GM18873 (cell line): ENCODE results near the gene MTR.
"Not testable (repeated sequence)": the region's sequence is repeated elsewhere in the genome, so short reads cannot be mapped to it uniquely, and the experiment has no call there.

Source experiments
- ATAC-seq: cut with Tn5 transposase; IDR thresholded peaks from one replicate; pipeline ENCODE4 v1.9.1; 2021; ENCODE audit warnings: mild to moderate bottlenecking, moderate library complexity, moderate number of reproducible peaks; ENCODE audit not compliant: unreplicated experiment, low FRiP score

MTR gene

DNA sequence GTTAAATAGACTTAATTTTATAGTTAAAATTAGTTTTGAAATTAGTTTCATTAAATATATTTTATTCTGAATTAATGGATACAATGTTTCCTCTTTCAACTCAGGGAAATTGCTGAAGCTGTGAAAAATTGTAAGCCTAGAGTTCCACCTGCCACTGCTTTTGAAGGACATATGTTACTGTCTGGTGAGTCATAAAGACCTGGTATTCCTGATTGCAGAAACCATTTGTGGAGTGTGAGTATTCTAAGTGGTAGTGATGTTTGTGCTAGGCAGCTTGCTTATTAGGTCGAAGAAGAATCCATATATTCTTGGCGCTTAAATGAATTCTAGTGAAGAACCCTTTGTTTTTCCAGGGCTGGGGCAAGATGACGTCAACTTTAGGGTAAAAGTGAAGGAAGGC, 34.0 kb downstream of the MTR start:
- ATAC-seq: no peak

DNA sequence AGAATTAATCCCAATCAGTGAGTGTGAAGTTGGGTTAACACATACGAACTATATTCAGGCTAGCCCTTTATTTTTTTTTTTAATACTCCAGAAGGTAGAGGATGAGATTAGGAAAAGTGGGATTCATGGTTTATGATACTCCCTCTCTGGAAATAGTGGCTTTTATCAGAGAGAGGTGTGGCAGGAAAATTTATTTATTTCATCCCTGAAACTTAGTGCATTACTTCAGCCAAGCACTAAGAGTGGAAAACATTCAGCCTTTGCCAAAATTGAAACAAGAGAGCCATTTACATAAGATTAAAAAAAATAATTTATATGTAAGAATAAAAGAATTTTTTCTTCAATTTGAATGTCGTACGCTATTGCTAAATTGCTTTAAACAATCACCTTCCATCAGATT, 35.0 kb downstream of the MTR start:
- ATAC-seq: no peak

DNA sequence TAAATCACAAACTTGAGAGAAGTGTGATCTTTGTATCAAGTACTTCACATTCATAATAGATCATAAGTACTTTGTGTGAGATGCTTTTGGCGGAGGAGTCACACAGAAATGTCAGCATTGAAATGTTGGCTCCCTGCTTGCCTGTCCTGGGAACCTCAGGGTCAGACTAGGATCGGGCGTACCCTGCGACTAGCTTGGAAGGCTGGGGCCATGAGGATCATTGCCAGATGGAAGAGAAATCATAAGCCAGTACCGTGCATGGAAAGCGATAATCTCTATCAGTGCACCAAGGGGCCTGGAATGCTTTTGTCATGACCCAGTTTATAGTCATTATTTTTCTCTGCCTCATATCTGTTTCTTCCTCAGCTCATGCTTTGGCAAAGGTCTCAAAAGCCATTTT, 35.5 kb downstream of the MTR start:
- ATAC-seq: no peak

DNA sequence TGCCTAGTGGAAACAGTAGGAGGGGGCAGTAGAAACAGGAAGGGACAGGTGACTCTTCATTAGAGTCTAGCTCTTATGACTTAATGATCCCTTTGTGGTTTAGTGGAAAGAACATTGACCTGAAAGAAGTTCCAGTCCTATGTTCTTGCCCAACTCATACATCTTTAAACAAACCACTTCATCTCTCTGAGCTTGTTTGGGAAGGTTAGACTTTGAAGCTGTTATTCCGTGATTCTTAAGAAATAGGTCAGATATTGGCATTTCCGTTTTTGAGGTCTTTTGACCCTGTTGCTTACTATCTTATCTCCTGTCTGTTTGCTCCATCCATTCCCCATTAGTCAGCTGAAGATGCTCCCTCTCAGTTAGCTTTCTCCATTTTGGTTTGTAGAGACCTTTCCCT, 38.5 kb downstream of the MTR start:
- no peak for ATAC-seq

DNA sequence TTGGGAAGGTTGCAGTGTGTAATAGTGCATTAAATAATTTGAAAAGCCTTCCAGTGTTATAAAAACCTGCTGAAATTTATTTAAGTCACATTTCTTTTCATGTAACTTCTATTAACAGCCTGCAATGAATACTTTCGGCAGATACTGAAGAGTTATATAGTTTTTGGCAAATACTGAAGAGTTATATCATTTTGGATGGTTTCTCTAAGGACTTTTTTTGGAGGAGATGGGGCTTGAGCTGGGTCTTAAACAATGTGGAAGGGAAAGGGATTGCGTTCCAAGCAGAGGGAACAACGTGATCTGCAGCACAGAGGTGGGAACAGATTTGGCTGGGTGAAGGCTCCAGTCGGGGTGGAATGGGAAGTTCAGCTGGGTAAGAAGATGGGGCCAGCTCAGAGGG, 39.8 kb downstream of the MTR start:
- ATAC-seq: no peak

DNA sequence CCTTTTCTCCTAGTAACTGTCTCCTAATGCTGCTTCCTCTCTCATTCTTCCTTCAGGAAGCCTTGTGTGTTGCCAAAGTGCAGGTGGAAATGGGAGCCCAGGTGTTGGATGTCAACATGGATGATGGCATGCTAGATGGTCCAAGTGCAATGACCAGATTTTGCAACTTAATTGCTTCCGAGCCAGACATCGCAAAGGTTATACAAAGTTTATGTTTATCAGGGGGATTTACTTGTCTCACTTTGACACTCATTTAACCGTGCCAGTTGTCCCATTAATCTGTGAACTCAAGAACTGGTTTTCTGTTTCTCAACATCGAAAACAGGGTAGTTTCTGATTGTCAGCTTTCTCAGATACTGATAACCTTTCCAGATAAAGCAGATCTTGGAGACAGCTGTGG, 40.4 kb downstream of the MTR start:
- no peak for ATAC-seq

DNA sequence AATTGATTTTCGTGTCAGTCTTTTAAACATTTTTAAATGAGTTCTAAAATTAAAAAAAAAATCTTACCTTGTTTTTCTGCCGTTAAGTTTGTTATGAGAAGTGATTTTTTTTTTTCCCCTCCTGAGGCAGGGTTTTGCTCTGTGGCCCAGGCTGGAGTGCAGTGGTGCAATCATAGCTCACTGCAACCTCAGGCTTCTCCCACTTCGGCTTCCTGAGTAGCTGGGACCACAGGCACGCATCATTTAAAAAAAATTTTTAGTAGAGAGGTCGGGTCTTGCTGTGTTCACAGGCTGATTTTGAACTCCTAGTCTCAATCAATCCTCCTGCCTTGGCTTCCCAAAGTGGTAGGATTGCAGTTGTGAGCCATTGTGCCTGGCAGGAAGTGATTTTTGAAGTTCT, 41.1 kb downstream of the MTR start:
- ATAC-seq: no peak

DNA sequence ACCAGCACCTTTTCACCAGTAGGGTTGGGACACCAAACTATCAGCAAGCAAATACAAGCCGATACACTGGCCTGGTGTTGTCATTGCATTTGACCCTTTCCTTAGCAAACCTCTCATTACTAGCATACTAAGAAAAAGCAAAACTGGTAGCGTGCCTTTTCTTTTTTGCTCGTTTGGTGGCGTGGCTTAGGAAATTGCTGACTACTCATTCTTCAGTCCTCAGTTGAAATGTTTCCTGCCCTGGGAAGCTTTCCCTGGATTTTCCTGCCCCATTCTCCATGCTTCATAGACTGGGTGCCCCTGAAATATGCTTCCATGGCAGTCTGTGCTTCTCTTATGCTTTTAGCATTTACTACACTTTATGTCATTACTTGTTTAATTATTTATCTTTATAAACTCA, 42.0 kb downstream of the MTR start:
- no peak for ATAC-seq

DNA sequence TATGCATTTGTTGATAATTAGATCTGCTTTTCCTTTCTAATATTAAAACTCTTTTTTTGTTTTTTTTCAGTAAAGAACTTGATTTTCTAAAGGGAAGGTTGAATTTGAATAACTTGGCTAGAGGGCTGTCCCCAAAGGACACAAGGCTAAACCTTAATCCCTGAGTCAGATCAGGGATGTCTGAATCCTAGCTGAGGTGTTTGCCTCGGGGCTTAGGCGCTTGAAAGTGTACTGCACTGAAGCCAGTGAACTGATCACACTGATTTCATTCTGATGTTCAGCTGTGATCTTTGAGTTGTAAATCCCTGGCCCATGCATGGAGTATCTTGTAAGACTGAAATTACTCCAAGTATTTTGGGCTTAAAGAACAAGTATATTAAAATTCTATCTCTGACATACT, 42.8 kb downstream of the MTR start:
- ATAC-seq: no peak

DNA sequence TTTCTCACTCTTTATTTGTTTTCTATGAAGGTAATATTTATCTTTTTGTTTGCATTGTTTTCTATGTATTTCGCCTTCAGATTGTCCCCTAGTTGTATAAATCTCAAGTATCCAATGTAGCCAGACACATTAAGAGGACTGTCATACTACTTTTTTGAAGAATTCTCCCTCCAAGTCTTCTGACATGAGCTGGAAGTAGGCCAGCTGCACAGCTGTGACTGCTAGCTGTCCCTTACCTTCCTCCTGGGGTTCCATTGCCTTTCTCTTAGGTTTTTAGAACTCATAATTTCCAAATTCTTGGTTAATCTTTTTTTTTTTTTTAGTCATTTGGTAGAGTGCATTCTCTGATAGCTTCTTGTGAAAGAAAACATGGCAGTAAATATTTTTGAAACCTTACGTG, 46.2 kb downstream of the MTR start:
- no peak for ATAC-seq

DNA sequence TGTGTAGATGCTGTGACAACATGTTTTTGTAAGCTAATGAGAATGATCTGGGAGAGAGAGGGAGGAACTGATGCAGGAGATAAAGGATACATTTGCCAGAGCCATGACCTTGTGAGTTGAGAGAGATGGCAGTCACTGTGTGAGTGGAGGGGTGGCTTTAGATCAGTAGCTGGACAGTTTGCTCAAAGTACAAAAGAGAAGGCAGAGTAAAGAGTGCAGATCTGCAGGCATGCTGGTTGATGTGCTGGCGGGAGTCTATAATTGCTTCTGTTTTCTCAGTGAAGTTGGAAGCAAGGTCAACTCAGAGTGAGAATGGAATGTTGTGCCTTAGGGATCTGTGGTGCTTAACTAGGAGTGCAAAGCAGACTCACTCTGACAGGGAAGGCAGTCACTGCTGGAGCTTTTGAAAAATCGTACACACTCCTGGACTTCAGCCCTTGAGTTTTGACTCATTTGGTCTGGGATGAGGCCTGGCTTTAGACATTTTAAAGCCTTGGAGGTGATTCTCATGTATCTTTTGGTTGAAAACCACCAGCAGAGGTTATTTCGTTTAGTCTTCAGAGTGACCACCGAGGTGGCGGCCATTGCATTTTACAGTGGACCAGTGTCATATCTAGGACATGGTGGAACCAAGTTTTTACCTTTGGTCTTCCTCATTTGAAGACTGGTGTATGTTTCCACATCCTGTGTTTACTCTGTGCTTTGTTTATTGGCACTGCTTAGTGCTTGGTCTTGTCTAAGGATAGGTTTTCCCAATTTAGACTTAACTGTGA, 49.6 kb downstream of the MTR start:
- ATAC-seq: no peak

DNA sequence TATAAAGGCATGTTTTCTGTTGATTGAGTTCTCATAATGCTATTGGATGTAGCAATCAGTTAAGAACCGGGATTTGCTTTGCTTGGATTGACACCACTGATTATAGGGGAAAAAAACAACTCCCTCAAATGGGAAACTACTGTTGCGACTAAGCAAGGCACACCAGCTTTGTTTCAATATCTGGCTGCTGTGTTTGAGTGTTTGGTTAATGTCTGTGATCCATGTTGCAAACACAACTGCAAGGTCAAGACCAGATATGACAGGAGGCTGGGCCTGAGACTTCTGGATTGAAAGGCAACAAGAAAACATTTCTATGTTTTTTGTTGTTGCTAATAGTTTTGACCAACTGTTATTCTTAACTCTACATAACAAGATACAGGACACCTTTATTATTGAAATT, 50.7 kb downstream of the MTR start:
- no peak for ATAC-seq

DNA sequence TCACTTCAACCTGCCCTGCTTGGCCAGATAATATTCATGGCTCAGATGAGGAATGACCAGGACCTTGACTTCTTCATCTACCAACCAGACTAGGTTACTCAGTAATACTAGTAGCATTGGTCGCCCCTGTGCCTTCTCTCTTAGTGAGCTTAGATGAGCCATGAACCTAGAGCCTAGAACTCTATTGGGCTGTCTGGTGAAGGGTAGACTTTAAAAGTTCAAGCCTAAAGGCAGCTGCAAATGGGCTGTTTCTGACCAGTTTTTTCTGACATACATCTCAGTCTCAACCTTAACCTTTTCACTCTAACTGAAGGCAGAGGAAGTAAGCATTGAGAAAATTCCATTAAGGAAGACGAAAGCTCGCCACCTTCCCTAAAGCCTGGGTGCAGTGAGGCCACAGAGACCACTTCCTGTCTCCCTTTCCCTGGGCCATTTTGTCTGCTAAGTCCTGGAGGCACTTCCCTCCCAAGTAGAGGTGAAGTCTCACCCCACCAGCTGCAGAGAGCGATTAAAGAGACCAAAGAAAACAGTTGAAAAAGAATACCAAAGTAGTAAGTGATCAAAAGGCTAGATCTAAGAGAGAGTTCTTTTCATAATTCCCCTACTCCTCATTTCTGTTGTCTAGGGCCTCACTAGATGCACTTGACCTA, 53.3 kb downstream of the MTR start:
- no peak for ATAC-seq

DNA sequence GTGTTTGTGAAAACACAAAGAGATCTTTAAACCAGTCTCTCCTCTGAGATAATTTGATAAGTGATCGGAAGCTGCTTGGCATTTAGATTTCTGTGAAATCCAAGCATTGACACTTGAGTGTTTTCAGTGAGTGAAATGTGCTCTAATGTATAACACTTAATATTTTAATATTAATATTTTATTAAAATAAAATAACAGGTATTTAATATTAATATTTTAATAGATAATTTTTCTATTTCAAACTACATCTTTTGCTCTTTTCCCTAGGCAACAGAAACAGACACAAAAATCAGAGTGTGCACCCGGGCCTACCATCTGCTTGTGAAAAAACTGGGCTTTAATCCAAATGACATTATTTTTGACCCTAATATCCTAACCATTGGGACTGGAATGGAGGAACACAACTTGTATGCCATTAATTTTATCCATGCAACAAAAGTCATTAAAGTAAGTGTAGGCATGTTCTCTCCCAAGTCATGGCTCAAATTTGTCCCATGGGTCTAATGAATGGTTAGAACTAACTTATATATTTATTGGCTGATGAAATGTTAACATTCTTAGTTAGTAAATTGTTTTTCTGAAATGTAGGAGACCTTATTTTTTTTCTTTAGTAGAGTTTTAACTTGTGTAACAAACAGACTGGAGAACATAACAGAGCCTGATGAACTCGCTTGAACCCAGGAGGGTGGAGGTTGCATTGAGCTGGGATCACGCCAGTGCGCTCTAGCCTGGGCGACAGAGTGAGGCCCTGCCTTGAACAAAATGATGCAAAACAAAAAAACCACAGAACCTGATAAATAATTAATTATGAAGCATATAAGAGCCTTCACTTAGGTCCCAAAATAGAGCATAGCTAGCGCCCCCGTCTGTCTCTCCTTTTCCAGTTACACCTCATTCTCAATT, 55.2 kb downstream of the MTR start:
- ATAC-seq: no peak

DNA sequence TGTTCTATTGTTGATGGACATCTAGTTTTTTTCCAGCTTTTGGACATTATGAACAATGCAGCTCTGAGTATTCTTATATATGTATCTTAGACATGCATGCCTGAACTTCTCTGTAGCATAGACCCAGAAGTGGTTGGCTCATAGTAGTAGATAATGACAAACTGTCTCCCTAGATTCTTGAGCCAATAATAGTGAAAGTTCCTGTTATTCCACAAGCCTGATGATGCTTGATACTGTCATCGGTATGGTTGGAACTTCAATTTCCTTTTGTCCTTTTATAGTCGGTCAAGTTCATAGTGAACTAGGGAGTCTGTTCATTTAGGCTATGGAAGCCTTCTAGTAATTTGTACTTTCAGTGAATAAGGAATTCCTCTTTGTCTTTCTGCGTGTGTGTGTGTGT, 56.8 kb downstream of the MTR start:
- ATAC-seq: no peak

DNA sequence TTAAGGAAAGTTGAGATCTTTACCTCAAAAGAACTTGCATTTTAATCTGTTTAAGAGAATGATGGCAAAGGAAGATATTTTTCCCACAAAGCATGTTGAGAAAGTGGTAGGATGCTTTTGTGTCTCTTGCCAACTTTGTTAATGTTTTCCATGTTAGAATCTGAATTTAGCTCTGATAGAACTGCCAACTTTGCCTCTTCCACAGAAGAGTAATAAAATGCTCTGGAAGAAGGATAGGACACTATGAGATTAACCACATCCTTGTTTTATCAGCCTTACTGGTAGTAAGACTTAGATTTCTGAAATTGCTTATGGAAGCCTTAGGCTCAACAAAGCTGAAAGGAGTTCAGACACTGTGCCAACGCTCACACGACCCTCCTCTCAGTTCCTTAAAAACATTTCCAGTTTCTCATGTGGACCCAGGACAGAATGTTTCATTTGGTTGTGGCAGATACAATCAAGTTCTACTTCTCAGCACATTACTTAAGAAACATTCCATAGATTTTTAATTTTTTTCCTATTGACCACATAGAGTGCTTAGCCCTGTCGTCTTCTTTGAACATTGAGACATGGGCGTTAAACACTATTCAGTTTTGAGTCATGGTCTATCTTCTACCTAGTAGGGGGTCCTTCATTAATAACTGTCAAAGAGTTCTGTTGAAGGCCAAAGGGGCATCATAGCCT, 59.0 kb downstream of the MTR start:
- ATAC-seq: no peak

DNA sequence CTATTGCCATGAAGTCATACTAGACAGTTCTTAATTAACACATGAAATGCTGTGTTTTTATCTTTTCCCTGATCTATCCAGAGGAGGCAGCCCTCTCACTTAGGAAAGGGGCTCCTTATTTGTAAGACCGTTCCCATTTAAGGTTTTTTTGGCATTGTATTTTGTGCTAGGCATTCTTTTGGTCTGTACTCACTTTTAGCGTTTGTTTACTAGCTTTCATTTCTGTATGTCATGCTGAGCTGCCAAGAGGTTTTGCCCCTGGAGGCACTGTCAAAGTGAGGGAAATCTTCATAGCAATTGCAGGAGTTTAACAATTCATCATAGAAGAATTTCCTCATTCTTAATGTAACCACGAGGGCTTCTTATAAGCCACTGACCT, 59.5 kb downstream of the MTR start:
- ATAC-seq: no peak

DNA sequence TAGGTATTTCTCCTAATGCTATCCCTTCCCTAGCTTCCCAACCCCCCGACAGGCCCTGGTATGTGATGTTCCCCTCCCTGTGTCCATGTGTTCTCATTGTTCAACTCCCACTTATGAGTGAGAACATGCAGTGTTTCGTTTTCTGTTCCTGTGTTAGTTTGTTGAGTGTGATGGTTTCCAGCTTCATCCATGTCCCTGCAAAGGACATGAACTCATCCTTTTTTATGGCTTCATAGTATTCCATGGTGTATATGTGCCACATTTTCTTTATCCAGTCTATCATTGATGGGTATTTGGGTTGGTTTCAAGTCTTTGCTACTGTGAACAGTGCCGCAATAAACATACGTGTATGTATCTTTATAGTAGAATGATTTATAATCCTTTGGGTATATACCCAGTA, 61.6 kb downstream of the MTR start:
- ATAC-seq: not testable (repeated sequence)

DNA sequence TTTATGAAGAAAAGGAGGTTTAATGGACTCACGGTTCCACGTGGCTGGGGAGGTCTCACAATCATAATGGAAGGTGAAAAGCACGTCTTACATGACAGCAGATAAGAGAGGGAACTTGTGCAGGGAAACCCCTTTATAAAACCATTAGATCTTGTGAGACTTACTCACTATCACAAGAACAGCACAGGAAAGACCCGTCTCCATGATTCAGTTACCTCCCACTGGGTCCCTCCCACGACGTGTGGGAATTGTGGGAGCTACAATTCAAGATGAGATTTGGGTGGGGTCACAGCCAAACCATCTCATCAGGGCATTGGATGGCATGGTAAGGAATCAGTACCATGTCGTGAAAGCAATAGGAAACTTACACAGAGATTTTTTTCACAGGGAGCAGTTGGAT, 63.1 kb downstream of the MTR start:
- no peak for ATAC-seq

DNA sequence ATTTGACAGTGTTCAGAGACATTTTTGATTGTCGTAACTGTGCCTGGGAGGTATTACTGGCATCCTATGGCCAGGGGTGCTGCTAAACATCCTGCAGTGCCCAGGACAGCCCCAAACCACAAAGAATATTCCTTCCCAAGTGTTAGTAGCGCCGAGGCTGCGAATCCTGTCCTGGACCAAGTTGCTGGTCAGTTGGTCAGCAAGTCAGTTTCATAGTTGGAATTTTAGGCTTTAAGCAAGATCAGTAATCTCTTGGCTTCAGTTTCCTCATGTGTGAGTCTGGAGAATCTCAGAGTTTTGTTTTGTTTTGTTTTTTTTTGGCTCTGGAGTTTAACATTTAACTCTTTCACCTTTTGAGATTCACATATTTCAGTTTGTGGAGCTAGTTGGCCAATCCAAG, 65.0 kb downstream of the MTR start:
- no peak for ATAC-seq

DNA sequence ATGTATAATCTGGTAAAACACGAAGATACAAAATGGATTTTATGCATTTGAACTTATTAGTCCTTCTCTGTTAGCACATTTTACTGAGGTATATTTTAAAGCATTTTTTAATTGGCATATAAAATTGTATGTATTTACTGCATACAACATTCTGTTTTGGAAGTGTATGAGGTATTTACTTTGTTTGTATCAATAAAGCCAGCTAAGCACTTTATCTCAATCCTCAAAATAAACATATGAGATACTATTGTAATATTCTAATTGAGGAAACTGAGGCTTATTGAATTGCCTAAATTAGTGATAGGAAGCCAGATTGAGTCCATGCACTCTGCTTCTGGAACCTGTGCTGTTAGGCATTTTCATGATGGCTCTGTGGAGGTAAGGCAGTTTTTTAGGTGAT, 65.6 kb downstream of the MTR start:
- ATAC-seq: no peak
